Measurements from ENCODE around the gene CEP41. TPM values are rescaled to one million over a fixed set of nuclear protein-coding genes. Genes with fewer than 3 reads are reported as not detected.

CEP41 gene
- total and polyA plus RNA-seq, 2 experiments from 2014 or later, result 17.4 to 25.0 TPM

- Mint-ChIP-seq H3K4me3 (no peak overlapping the region), H3K27me3 (ENCODE audit: insufficient read depth, low read depth, poor library complexity) (peaks cover 4% of the 10 kb centered on the region), H3K36me3 (ENCODE audit: low read depth) (peaks cover 12% of the 10 kb centered on the region; the same call in 2 of the 3 replicates), H3K27ac (no peak overlapping the region), H3K9me3 (no peaks in the 10 kb centered on the region), H3K4me1 (peaks cover 33% of the 10 kb centered on the region)
- H3K4me1 ChIP-seq (ENCODE audit: insufficient read depth), result peaks cover 28% of the 10 kb centered on the region
- no peaks in the 10 kb centered on the region for H3K79me2 ChIP-seq (replicated peaks; ENCODE audit: insufficient read depth)
- H3K36me3 ChIP-seq (ENCODE audit: insufficient read depth), result no peaks in the 10 kb centered on the region
- no peak for TF ChIP-seq NANOG (IDR thresholded peaks at IDR 0.05; ENCODE audit: borderline replicate concordance)
- TF ChIP-seq ZNF114 (CRISPR knock-in tag; IDR thresholded peaks at IDR 0.05), result no peak
- no peak for TF ChIP-seq ZNF331 (CRISPR knock-in tag; IDR thresholded peaks at IDR 0.05; ENCODE audit: low read depth)
- no peak for TF ChIP-seq POLR2AphosphoS5 (IDR thresholded peaks at IDR 0.05; ENCODE audit: low read depth)
- TF ChIP-seq, protein P1, sequence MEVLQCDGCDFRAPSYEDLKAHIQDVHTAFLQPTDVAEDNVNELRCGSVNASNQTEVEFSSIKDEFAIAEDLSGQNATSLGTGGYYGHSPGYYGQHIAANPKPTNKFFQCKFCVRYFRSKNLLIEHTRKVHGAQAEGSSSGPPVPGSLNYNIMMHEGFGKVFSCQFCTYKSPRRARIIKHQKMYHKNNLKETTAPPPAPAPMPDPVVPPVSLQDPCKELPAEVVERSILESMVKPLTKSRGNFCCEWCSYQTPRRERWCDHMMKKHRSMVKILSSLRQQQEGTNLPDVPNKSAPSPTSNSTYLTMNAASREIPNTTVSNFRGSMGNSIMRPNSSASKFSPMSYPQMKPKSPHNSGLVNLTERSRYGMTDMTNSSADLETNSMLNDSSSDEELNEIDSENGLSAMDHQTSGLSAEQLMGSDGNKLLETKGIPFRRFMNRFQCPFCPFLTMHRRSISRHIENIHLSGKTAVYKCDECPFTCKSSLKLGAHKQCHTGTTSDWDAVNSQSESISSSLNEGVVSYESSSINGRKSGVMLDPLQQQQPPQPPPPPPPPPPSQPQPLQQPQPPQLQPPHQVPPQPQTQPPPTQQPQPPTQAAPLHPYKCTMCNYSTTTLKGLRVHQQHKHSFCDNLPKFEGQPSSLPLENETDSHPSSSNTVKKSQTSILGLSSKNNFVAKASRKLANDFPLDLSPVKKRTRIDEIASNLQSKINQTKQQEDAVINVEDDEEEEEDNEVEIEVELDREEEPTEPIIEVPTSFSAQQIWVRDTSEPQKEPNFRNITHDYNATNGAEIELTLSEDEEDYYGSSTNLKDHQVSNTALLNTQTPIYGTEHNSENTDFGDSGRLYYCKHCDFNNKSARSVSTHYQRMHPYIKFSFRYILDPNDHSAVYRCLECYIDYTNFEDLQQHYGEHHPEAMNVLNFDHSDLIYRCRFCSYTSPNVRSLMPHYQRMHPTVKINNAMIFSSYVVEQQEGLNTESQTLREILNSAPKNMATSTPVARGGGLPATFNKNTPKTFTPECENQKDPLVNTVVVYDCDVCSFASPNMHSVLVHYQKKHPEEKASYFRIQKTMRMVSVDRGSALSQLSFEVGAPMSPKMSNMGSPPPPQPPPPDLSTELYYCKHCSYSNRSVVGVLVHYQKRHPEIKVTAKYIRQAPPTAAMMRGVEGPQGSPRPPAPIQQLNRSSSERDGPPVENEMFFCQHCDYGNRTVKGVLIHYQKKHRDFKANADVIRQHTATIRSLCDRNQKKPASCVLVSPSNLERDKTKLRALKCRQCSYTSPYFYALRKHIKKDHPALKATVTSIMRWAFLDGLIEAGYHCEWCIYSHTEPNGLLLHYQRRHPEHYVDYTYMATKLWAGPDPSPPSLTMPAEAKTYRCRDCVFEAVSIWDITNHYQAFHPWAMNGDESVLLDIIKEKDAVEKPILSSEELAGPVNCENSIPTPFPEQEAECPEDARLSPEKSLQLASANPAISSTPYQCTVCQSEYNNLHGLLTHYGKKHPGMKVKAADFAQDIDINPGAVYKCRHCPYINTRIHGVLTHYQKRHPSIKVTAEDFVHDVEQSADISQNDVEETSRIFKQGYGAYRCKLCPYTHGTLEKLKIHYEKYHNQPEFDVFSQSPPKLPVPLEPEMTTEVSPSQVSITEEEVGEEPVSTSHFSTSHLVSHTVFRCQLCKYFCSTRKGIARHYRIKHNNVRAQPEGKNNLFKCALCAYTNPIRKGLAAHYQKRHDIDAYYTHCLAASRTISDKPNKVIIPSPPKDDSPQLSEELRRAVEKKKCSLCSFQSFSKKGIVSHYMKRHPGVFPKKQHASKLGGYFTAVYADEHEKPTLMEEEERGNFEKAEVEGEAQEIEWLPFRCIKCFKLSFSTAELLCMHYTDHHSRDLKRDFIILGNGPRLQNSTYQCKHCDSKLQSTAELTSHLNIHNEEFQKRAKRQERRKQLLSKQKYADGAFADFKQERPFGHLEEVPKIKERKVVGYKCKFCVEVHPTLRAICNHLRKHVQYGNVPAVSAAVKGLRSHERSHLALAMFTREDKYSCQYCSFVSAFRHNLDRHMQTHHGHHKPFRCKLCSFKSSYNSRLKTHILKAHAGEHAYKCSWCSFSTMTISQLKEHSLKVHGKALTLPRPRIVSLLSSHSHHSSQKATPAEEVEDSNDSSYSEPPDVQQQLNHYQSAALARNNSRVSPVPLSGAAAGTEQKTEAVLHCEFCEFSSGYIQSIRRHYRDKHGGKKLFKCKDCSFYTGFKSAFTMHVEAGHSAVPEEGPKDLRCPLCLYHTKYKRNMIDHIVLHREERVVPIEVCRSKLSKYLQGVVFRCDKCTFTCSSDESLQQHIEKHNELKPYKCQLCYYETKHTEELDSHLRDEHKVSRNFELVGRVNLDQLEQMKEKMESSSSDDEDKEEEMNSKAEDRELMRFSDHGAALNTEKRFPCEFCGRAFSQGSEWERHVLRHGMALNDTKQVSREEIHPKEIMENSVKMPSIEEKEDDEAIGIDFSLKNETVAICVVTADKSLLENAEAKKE (CRISPR knock-in tag; IDR thresholded peaks at IDR 0.05), result no peak
- TF ChIP-seq, protein P2, sequence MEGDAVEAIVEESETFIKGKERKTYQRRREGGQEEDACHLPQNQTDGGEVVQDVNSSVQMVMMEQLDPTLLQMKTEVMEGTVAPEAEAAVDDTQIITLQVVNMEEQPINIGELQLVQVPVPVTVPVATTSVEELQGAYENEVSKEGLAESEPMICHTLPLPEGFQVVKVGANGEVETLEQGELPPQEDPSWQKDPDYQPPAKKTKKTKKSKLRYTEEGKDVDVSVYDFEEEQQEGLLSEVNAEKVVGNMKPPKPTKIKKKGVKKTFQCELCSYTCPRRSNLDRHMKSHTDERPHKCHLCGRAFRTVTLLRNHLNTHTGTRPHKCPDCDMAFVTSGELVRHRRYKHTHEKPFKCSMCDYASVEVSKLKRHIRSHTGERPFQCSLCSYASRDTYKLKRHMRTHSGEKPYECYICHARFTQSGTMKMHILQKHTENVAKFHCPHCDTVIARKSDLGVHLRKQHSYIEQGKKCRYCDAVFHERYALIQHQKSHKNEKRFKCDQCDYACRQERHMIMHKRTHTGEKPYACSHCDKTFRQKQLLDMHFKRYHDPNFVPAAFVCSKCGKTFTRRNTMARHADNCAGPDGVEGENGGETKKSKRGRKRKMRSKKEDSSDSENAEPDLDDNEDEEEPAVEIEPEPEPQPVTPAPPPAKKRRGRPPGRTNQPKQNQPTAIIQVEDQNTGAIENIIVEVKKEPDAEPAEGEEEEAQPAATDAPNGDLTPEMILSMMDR (conservative IDR thresholded peaks at IDR 0.05; ENCODE audit: low read depth in 2 of 2), result no peak
- no peak for TF ChIP-seq EZH2phosphoT487 (IDR thresholded peaks at IDR 0.05; ENCODE audit: unreplicated experiment)
- no peak for TF ChIP-seq JUNB (IDR thresholded peaks at IDR 0.05; ENCODE audit: unreplicated experiment)
- no peak for TF ChIP-seq CREB1 (CRISPR knock-in tag; IDR thresholded peaks at IDR 0.05; ENCODE audit: low read depth)
- no peak for TF ChIP-seq STAT1 (IDR thresholded peaks at IDR 0.05; ENCODE audit: unreplicated experiment)
- no peak for TF ChIP-seq ETS1 (IDR thresholded peaks at IDR 0.05)
- TF ChIP-seq EZH2 (IDR thresholded peaks at IDR 0.05; ENCODE audit: low read depth, unreplicated experiment), result no peak
- TF ChIP-seq REST (IDR thresholded peaks at IDR 0.05; ENCODE audit: unreplicated experiment), result no peak
- no peaks in the 10 kb centered on the region for H3K27me3 ChIP-seq (ENCODE audit: insufficient read depth)
- H3K27ac ChIP-seq (ENCODE audit: low read depth), result 0 out of 2 replicates have a peak overlapping the region, but pooled peaks have one; percentile 30
- no peak overlapping the region for H2AFZ ChIP-seq
- 0 out of 2 replicates have a peak, but pooled peaks cover 4% of the 10 kb centered on the region for H3K9me2 ChIP-seq (ENCODE audit: insufficient read depth)
- H3F3A ChIP-seq (replicated peaks; ENCODE audit: low read depth), result no peaks in the 10 kb centered on the region
- no peak overlapping the region for H3K4me3 ChIP-seq
- no peaks in the 10 kb centered on the region for H4K20me1 ChIP-seq (replicated peaks; ENCODE audit: insufficient read depth)
- H3K4me2 ChIP-seq, result no peak overlapping the region
- DNase-seq (ENCODE audit: low spot score) (peak; percentile 11), ATAC-seq (peak; percentile 61)
These were observed 46.2 kb downstream of the CEP41 start for GRCh38 chr7:130394421-130395195.

Measured in GM23338 (cell line).